ENCODE data around the gene SERINC1.
A peak's percentile ranks its signal among the peaks of the same experiment; 100 is the strongest.

Gene SERINC1

GRCh38 chr6:122400121-122400450 is 71.5 kb downstream of the SERINC1 start:
- DNase-seq (ENCODE audit: low read depth) = peak; percentile 54
- no peak for TF ChIP-seq MYC (IDR thresholded peaks at IDR 0.05; ENCODE audit: low read depth, low read length)
- no peak for TF ChIP-seq POLR2A (IDR thresholded peaks at IDR 0.05; ENCODE audit: extremely low read depth, insufficient read length)
- TF ChIP-seq MAX (IDR thresholded peaks at IDR 0.05; ENCODE audit: low read depth, low read length) = no peak
- TF ChIP-seq, protein P1, sequence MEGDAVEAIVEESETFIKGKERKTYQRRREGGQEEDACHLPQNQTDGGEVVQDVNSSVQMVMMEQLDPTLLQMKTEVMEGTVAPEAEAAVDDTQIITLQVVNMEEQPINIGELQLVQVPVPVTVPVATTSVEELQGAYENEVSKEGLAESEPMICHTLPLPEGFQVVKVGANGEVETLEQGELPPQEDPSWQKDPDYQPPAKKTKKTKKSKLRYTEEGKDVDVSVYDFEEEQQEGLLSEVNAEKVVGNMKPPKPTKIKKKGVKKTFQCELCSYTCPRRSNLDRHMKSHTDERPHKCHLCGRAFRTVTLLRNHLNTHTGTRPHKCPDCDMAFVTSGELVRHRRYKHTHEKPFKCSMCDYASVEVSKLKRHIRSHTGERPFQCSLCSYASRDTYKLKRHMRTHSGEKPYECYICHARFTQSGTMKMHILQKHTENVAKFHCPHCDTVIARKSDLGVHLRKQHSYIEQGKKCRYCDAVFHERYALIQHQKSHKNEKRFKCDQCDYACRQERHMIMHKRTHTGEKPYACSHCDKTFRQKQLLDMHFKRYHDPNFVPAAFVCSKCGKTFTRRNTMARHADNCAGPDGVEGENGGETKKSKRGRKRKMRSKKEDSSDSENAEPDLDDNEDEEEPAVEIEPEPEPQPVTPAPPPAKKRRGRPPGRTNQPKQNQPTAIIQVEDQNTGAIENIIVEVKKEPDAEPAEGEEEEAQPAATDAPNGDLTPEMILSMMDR (IDR thresholded peaks at IDR 0.05; ENCODE audit: low read depth, low read length) = no peak

GRCh38 chr6:122399348-122400120 is 72.1 kb downstream of the SERINC1 start, which contains the start of gene HSF2:
TSS of gene HSF2 (plus strand) at chr6:122399652. CDS start at chr6:122399738, 86 bp downstream.
- H3K4me3 ChIP-seq (ENCODE audit: low read depth, low read length) = peak within 1 kb of the TSS; percentile 91
- peak; percentile 99 for DNase-seq (ENCODE audit: low read depth)
- TF ChIP-seq, protein P1 (IDR thresholded peaks at IDR 0.05; ENCODE audit: low read depth, low read length) = no peak
- peak; percentile 55; the same call in 1 of the 2 replicates for TF ChIP-seq MYC (IDR thresholded peaks at IDR 0.05; ENCODE audit: low read depth, low read length)
- peak; percentile 51 for TF ChIP-seq POLR2A (IDR thresholded peaks at IDR 0.05; ENCODE audit: extremely low read depth, insufficient read length)
- peak; percentile 82 for TF ChIP-seq MAX (IDR thresholded peaks at IDR 0.05; ENCODE audit: low read depth, low read length)

More at GRCh38 chr6:122400121-122400450, 71.5 kb downstream of the SERINC1 start:
- H3K4me3 ChIP-seq (ENCODE audit: low read depth, low read length) = peak overlapping the region; percentile 91

- DNase-seq (ENCODE audit: low read depth) = no peak
- H3K4me3 ChIP-seq (ENCODE audit: low read depth, low read length) = peak overlapping the region; percentile 42
- TF ChIP-seq MYC (IDR thresholded peaks at IDR 0.05; ENCODE audit: low read depth, low read length) (no peak), POLR2A (IDR thresholded peaks at IDR 0.05; ENCODE audit: extremely low read depth, insufficient read length) (no peak), MAX (IDR thresholded peaks at IDR 0.05; ENCODE audit: low read depth, low read length) (no peak)
- TF ChIP-seq, protein P1 (IDR thresholded peaks at IDR 0.05; ENCODE audit: low read depth, low read length) = no peak
These were observed 72.6 kb downstream of the SERINC1 start for GRCh38 chr6:122399055-122399347.

DNA sequence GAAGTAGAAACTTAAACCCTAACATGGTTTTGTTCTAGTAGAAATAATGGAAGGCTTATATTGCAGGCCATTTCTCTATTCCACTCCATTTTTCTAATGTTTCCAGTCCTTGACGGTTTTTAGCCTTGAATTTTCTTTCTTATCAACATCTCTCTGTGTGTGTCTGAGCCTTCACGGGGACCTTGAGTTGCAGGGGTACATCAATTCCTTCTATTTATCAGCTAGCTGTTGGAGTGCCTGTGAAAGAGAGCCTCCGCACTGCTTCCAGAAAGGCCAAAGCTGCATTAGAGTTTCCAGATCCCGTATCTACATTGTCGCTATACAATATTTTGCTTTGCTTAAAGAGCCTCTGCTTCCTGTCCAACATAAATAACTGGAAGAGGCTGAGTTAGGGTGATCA is 77.6 kb downstream of the SERINC1 start:
- TF ChIP-seq MAX (IDR thresholded peaks at IDR 0.05; ENCODE audit: low read depth, low read length) (no peak), MYC (IDR thresholded peaks at IDR 0.05; ENCODE audit: low read depth, low read length) (no peak), POLR2A (IDR thresholded peaks at IDR 0.05; ENCODE audit: extremely low read depth, insufficient read length) (no peak)
- TF ChIP-seq, protein P1 (IDR thresholded peaks at IDR 0.05; ENCODE audit: low read depth, low read length) = no peak
- H3K4me3 ChIP-seq (ENCODE audit: low read depth, low read length) = no peak overlapping the region
- DNase-seq (ENCODE audit: low read depth) = no peak

GRCh38 chr6:122393351-122393896 is 78.2 kb downstream of the SERINC1 start:
- no peak for DNase-seq (ENCODE audit: low read depth)
- no peak overlapping the region for H3K4me3 ChIP-seq (ENCODE audit: low read depth, low read length)
- TF ChIP-seq MYC (IDR thresholded peaks at IDR 0.05; ENCODE audit: low read depth, low read length) (no peak), POLR2A (IDR thresholded peaks at IDR 0.05; ENCODE audit: extremely low read depth, insufficient read length) (no peak), MAX (IDR thresholded peaks at IDR 0.05; ENCODE audit: low read depth, low read length) (no peak)
- TF ChIP-seq, protein P1 (IDR thresholded peaks at IDR 0.05; ENCODE audit: low read depth, low read length) = no peak

All from NB4 (cell line).